Measurements from ENCODE around the gene PDCD2.

The PDCD2 gene

GRCh38 chr6:170545405-170545804 is 39.0 kb downstream of the PDCD2 start:
- in situ Hi-C loops (cut with MboI; ENCODE audit: low sequenced_read_pairs, unreplicated experiment) = no loop called here
- DNase-seq (ENCODE audit: low spot score) = no peak
- TF ChIP-seq CTCF (IDR thresholded peaks at IDR 0.05; ENCODE audit: borderline replicate concordance, control extremely low read depth, extremely low read depth, insufficient read depth, missing control alignments) = no peak

GRCh38 chr6:170542031-170542719 is 42.3 kb downstream of the PDCD2 start:
- TF ChIP-seq CTCF (IDR thresholded peaks at IDR 0.05; ENCODE audit: borderline replicate concordance, control extremely low read depth, extremely low read depth, insufficient read depth, missing control alignments) = no peak
- no peak for DNase-seq (ENCODE audit: low spot score)
- in situ Hi-C loops (cut with MboI; ENCODE audit: low sequenced_read_pairs, unreplicated experiment) = no loop called here

- no peak for DNase-seq (ENCODE audit: low spot score)
- TF ChIP-seq CTCF (IDR thresholded peaks at IDR 0.05; ENCODE audit: borderline replicate concordance, control extremely low read depth, extremely low read depth, insufficient read depth, missing control alignments) = no peak
- in situ Hi-C loops (cut with MboI; ENCODE audit: low sequenced_read_pairs, unreplicated experiment) = no loop called here
Measured at GRCh38 chr6:170537329-170537728, 47.1 kb downstream of the PDCD2 start.

- in situ Hi-C loops (cut with MboI; ENCODE audit: low sequenced_read_pairs, unreplicated experiment) = no loop called here
- TF ChIP-seq CTCF (IDR thresholded peaks at IDR 0.05; ENCODE audit: borderline replicate concordance, control extremely low read depth, extremely low read depth, insufficient read depth, missing control alignments) = no peak
- no peak for DNase-seq (ENCODE audit: low spot score)
Measured at GRCh38 chr6:170536671-170537070, 47.8 kb downstream of the PDCD2 start.

- in situ Hi-C loops (cut with MboI; ENCODE audit: low sequenced_read_pairs, unreplicated experiment) = no loop called here
- TF ChIP-seq CTCF (IDR thresholded peaks at IDR 0.05; ENCODE audit: borderline replicate concordance, control extremely low read depth, extremely low read depth, insufficient read depth, missing control alignments) = no peak
- DNase-seq (ENCODE audit: low spot score) = no peak
Measured at GRCh38 chr6:170535004-170535403, 49.4 kb downstream of the PDCD2 start.

- in situ Hi-C loops (cut with MboI; ENCODE audit: low sequenced_read_pairs, unreplicated experiment) = no loop called here
- no peak for TF ChIP-seq CTCF (IDR thresholded peaks at IDR 0.05; ENCODE audit: borderline replicate concordance, control extremely low read depth, extremely low read depth, insufficient read depth, missing control alignments)
- no peak for DNase-seq (ENCODE audit: low spot score)
Measured at GRCh38 chr6:170533792-170534191, 50.6 kb downstream of the PDCD2 start.

Data from GM13976 (cell line).